GM19455 (cell line): ENCODE results near the gene ZNF8.
"Not testable (repeated sequence)": the region's sequence is repeated elsewhere in the genome, so short reads cannot be mapped to it uniquely, and the experiment has no call there.

Source experiments
- ATAC-seq: cut with Tn5 transposase; IDR thresholded peaks from one replicate; pipeline ENCODE4 v1.9.1; 2021; ENCODE audit not compliant: unreplicated experiment

Gene ZNF8

DNA sequence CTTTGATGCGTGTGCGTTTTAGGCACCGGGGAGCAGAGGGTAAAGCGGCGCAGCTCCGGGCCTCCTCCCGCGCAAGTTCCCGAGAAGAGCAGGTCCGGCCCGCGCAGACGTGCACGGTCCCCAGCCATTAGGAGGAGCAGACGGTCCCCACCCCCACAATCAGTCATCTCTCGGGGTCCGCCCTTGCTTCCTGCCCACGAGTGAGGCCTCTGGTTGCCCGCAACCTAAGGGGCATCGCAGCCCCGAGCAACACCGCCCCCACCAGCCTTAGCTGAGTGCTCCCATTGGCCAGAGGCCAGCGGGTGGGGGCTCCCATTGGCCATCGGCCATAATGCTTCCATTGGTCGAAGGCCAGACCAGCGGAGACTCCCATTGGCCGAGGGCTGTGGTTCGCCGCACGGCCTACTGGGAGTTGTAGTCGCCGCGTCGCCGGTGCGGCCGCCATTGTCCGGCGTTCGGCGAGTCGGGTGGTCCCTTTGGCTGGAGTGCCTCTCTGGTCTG is at the start of gene ZNF8:
Gene ZNF8, plus strand, starts transcription at position 415 of the 501 bp plus-strand sequence. CDS start 127 bp downstream, outside the sequence.
- ATAC-seq, result peak; percentile 93

DNA sequence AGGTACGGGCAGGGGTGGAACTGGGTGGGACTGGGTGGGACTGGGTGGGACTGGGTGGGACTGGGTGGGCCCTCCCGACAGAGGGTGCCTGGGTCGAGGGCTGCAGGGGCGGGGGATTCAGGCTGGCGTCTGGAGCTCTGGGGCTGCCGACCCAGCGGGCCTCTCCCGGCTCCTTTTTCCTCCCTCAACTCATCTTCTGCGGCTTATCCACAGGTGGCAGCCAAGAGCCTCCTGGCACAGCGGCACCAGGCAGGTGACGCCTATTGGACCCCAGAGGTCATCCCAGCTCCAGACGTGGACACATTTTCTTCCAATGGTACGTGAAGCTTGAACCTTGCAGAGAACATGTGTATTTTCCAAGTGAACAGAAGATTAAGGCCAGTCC is 49.5 kb upstream of the ZNF8 start:
- no peak for ATAC-seq

DNA sequence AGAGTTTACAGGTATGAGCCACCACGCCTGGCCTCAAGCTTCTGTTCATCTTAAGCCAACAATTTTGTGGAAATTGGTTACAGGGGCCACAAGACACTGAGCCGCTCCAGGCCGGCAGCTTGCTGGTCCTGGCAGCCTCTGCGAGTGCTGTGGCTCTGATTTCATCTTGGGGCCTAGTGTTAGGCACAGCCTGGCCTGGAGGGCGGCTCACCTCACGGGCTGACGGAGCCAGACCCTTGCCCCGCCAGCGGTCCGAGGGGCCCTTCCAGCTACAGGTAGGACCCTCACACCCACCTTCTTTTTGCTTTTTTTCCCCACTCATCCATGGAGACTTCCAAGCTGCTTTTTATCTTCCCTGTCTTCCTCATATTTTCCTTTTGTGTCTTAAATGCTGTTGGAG is 41.4 kb upstream of the ZNF8 start:
- ATAC-seq, result no peak

DNA sequence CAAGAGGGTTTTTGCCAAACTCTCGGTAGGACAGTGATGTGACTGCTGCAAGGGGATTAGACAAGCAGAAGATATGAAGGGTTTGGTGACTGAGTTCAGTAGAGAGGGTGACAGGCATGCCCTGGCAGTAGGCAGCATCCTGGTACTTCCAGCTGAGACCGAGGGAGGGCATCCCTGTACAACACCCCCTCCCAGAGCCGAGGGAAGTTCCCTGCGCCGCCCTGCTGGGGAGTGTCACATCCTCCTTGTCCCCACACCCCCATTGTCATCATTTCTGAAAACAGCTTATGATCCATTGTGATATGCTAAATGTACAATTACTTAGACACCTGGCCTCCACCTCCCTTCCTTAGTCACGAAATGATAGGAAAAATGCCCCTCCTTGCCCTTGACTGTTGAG is 35.4 kb upstream of the ZNF8 start:
- ATAC-seq, result no peak

DNA sequence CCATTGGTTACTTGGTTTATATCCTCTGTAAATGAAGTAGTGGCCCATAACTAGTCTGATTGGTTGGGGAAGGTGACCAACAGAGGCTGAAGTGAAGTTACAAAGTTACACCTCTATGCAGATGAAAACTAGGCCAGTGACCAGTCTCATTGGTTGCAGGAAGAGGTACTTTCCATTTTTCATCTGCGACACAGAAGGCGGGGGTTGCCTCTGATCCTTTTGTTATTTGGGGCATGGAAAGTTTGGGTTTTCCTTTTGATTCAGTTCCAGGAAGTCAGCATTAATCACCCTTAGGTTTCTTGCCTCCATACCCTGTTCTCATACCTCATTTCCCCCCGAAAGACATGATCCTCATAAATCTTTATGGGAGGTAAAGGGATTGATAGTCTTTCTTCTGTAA is 29.9 kb upstream of the ZNF8 start:
- ATAC-seq, result no peak

DNA sequence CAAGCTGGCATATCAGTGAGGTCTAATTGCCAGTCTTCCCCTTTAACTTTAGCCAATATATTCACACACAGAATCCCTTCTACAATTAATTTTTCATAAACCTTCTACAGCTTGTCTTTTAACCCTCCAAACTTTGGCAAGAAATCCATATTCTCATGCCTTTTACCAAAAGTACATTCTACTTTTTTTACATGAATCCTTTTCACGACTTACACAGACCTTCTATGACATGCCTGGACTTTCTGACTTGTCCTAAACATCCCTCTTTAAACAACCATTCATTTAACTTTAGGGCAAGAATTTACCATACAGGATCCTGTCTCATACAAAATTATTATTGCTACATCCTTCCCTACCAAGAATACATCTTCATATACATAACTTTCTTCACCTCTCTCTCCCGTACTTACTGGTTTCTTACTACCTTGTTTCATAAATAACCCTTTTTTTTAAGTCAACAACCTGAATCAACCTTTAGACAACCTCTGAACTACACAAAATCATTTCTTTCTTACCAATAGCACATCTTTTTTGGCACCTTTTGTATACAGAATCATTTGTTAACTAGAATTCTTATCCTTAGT is 26.6 kb upstream of the ZNF8 start:
- no peak for ATAC-seq

DNA sequence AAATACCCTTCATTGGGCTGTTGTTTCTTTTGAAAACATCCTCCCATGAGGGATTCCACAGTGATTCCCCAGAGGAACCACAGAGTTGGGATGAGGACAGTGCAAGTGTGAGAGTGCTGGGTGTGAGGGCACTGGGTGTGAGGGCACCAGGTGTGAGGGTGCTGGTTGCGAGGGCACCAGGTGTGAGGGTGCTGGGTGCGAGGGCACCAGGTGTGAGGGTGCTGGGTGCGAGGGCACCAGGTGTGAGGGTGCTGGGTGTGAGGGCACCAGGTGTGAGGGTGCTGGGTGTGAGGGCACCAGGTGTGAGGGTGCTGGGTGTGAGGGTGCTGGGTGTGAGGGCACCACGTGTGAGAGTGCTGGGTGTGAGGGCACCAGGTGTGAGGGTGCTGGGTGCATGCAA is 20.5 kb upstream of the ZNF8 start:
- ATAC-seq, result not testable (repeated sequence)

DNA sequence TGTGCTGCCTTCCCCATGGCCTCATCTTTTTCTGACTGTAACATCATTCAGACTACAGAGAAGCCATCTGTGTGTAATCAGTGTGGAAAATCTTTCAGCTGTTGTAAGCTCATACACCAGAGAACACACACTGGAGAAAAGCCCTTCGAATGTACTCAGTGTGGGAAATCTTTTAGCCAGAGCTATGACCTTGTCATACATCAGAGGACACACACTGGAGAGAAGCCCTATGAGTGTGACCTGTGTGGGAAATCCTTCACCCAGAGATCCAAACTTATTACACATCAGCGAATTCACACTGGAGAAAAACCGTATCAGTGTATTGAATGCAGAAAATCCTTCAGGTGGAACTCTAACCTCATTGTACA is 17.2 kb upstream of the ZNF8 start:
- no peak for ATAC-seq

DNA sequence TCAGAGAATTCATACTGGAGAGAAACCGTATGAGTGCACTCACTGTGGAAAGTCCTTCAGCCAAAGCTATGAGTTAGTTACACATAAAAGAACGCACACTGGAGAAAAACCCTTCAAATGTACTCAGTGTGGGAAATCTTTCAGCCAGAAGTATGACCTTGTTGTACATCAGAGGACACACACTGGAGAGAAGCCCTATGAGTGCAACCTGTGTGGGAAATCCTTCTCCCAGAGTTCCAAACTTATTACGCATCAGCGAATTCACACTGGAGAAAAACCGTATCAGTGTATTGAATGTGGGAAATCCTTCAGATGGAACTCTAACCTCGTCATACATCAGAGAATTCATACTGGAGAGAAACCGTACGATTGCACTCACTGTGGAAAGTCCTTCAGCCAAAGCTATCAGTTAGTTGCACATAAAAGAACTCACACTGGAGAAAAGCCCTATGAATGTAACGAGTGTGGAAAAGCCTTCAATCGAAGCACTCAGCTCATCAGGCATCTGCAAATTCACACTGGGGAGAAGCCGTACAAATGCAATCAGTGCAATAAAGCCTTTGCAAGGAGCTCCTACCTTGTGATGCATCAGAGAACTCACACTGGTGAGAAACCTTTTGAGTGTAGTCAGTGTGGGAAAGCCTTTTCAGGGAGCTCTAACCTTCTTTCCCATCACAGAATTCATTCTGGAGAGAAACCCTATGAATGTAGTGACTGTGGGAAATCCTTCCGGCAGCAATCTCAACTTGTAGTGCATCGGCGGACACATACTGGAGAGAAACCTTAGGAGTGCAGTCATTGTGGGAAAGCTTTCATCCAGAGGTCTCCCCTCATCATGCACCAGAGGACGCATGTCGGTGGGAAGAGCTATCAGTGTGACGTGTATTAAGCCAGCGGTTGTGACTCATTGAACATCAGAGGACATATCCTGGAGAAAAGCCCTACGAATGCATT is 16.5 kb upstream of the ZNF8 start:
- no peak for ATAC-seq

DNA sequence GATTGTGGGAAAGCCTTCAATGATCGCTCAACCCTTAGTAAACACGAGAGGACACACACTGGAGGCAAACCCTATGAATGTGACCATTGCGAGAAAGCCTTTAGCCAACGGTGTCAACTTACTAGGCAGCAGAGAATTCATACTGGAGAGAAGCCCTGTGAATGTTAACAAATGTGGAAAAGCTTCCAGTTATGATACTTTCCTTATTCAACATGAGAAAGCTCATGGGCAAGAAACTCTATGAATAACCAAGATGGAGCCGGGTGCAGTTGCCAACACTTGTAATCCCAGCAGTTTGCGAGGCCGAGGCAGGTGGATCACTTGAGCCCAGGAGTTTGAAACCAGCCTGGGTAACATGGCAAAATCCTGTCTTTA is 15.8 kb upstream of the ZNF8 start:
- no peak for ATAC-seq

DNA sequence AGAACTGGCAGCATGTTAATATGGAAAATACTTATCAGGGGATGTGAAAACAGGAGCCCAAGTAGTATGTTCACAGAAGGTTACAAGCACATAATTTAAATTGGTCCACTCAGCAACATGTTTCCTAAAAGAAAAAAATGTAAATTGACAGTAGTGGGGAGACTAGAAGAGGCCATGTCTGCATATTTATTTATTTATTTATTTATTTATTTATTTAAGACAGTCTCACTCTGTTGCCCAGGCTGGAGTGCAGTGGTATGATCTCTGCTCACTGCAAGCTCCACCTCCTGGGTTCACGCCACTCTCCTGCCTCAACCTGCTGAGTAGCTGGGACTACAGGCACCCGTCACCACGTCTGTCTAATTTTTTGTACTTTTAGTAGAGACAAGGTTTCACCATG is 13.7 kb upstream of the ZNF8 start:
- no peak for ATAC-seq

DNA sequence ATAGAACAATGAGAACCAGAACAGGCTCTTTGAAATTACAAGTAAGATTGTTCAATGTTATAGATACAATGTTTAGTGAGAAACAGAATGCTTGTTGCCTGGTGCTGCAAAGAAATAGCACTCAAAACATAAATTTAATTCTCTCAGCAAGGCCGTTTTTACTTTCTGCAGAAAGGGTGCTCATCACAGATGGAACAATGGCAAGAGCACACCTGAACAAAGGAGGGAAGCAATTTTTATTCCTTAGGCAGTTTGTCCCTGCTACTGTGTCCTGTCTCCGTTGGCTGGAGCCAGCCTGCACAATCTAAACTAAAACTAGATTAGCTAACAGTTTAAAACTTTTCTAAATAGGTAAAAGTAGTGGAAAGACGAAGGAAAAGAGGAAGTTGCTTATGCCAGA is 10.4 kb upstream of the ZNF8 start:
- no peak for ATAC-seq

DNA sequence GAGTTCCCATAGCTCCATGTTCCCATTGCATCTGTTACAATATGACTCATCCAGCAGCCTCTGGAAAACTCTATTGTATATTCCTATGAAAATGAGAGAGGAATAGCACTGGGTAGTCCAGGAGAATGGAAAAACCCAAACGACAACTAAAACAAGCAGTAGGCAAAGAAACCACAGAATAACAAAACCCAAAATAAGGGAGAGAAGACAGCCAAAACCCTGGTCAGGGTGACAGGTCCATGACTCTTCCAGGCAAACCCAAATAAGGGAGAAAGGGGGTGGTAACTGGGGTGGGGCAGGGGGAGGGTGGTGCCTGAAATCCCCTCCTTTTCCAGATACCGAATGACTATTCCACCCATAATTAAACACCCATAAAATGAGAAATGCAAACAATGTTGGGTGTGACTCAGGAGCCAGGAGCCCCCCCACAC is 4.0 kb upstream of the ZNF8 start:
- no peak for ATAC-seq

DNA sequence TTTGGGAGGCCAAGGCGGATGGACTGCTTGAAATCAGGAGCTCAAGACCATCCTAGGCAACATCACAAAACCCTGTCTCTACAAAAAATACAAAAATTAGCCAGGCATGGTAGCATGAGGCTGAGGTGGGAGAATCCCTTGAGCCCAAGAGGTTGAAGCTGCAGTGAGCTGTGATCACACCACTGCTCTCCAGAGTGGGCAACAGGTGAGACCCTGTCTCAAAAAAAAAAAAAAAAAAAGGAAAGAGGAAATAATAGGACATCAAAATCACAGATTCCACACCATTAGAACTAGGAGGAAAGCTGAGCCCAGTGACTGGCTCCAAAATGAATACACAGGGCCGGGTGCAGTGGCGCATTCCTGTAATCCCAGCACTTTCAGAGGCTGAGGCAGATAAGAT is 3.2 kb upstream of the ZNF8 start:
- no peak for ATAC-seq

DNA sequence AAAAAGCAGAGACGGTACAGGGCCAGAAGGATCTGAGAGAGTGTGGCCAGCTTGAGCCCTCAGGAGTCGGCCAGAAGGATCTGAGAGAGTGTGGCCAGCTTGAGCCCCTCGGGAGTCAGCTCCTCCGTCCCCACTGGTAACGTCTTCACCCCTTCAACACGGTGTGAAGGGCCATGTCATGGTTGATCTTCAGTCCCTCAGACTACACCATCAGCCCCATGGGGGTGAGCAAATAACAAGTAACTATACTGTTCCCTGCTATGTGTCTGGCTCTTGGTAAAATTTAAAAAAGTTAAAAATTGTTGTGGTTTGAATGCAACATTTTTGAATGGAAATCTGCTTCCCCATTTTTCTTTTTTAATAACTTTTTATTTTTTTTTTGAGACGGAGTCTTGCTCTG is 1.6 kb upstream of the ZNF8 start:
- ATAC-seq, result no peak

DNA sequence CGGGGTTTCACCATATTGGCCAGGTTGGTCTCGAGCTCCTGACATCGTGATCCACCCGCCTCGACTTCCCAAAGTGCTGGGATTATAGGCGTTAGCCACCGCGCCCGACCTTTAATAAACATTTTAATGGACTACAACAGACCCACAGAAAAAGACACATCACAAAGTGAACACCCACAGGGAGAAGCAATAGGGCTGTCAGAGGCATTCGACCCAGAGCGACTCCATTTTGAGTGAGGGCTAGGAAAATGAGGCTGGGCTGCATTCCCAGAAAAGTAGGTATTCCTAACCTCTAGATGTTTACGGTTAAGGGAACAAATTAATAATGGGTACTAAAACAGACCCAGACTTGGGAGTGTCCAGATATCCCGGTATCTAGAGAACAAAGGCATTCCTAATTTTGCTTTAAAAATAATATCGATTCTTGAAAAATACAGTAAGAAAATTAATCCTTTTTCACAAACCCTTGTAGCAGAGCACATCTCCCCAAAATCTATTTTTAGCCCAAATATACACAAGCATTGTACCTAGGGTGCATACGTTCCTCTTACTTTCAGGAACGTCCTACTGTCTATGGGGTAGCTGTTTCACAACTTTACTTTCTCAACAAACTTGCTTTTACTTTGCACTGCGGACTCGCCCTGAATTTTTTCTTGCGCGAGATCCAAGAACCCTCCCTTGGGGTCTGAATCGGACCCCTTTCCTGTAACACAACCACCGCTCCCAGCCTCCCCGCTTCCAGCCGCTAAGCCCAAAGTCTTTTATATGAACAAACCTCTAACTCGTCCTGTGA is 811 bp upstream of the ZNF8 start:
- no peak for ATAC-seq

DNA sequence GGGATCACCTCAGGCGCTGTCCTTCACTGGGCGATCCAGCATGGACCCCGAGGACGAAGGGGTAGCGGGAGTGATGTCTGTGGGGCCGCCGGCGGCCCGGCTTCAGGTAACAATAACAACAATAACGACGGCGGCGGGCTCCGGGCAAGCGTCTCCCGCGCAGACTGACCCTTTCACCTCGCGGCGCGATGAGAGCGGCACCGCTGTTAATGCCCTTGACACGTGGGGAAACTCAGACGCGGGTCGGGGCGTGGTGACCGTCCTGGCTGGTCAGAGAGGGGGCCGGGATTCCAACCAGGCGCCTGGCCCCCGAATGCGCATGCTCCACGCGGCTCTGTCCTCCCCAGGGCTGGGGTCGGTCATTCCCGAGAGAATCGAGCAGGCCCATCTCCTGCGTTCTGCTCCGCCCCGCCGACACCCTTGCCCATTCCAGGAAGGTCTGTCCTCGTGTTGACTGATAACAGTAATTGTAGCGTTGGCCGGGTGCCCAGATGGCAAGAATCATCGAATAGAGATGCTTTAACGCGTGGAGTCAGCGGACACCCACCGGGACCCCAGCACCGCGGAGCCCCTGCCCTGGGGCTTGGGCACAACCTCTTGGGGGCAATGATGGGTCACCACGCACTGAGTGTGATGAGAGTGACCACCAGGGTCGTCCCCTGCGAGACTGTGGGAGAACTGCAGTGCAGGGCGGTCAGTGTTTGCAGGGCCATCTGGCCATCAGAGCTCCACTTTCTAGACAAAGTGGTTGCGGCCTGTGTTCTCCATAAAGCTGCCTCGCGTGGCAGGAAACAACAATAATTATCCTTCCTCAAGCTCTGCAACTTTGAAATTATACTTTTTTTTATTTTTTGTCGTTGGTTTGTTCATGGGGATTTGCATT is 528 bp downstream of the ZNF8 start:
- peak; percentile 28 for ATAC-seq

DNA sequence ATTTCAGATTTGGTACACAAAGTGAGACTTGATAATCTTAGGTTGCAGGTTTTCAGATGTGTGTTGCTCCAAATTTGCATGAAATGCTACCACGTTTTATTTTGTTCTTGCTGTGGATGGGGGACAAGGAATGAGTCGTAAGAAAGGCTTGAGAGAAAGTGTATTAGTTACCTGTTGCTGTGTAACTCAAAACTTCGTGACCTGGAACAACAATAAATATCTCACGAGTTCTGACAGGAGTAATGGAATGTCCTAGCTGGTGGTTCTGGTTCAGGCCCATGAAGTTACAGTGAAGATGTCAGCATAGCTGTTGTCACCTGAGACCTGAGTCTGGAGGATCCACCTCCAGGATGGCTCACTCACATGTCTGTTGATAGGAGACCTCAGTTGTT is 1.2 kb downstream of the ZNF8 start:
- no peak for ATAC-seq

DNA sequence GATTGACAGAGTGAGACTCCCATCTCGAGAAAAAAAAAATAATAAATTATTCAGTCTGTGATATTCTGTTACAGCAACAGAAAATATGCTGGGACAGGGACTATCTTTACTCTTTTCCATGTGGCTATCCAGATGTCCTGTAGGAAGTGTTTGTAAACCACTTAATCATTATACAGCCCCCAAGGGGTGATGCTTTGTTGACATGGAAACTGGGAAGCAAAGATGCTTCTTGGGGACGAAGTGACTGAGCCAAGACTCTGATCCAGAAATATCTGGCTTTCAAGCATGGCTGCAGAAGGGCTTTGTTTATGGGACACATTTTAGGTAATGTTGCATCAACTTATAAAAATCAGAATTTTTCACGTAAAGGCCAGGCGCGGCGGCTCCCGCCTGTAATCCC is 5.4 kb downstream of the ZNF8 start:
- no peak for ATAC-seq

DNA sequence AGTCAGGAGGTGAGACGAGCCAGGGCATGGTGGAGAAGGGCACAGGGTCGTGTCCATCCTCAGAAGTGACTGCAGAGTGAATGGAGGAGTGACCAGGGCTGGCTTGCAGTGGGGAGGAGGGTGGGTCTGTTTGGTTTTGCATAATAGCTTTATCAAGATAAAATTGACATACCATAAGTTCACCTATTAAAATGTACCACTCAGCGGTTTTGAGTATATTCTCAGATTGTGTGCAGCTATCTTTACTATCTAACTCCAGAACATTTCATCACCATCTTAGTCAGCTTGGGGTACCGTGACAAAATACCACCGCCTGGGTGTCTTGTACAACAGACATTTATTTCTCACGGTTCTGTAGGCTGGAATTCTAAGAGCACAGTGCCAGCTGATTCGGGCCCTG is 13.2 kb downstream of the ZNF8 start:
- ATAC-seq, result no peak
